Bronchial epithelial cell (primary cell): ENCODE data around the gene IL21R. TPM values are rescaled to one million over a fixed set of nuclear protein-coding genes. Genes with fewer than 3 reads are reported as not detected.
A peak's percentile ranks its signal among the peaks of the same experiment; 100 is the strongest.
"Not testable (repeated sequence)": the region's sequence is repeated elsewhere in the genome, so short reads cannot be mapped to it uniquely, and the experiment has no call there.

Source experiments
- DNase-seq: peaks from one replicate; pipeline ENCODE4 v3.0.0-alpha.2; 2010; ENCODE audit warnings: low read depth
- FAIRE-seq: peaks from 2 replicates; lab custom pipeline; 2011; peaks lifted over from hg19 to GRCh38; lab: Jason Lieb, UNC
- H3K27me3 ChIP-seq: 2 replicates; pipeline ENCODE4 v1.5.1; 2011; ENCODE audit warnings: low read length; ENCODE audit not compliant: control insufficient read depth, insufficient read depth
- H3K36me3 ChIP-seq: 2 replicates; pipeline ENCODE4 v1.5.1; 2011; ENCODE audit warnings: low read length; ENCODE audit not compliant: control insufficient read depth, insufficient read depth
- H3K4me3 ChIP-seq: 2 replicates; pipeline ENCODE4 v1.5.1; 2011; ENCODE audit warnings: mild to moderate bottlenecking, low read depth, low read length, control low read depth
- total RNA-seq: library from RNA; depleted of rRNA; stranded (reverse); fragments of >200 nt; gene quantifications from 2 replicates; pipeline ENCODE4 v1.2.1, GENCODE V29; 2014
- TF ChIP-seq, protein P1 (sequence below): IDR thresholded peaks from 2 replicates; pipeline ENCODE4 v1.5.1; 2011; ENCODE audit warnings: mild to moderate bottlenecking, moderate library complexity, low read length, control low read depth, inconsistent platforms; ENCODE audit not compliant: insufficient read depth, severe bottlenecking

The IL21R gene
- total RNA-seq, 1 donor from 2014 or later: not detected

- FAIRE-seq: no peak
- TF ChIP-seq, protein P1, sequence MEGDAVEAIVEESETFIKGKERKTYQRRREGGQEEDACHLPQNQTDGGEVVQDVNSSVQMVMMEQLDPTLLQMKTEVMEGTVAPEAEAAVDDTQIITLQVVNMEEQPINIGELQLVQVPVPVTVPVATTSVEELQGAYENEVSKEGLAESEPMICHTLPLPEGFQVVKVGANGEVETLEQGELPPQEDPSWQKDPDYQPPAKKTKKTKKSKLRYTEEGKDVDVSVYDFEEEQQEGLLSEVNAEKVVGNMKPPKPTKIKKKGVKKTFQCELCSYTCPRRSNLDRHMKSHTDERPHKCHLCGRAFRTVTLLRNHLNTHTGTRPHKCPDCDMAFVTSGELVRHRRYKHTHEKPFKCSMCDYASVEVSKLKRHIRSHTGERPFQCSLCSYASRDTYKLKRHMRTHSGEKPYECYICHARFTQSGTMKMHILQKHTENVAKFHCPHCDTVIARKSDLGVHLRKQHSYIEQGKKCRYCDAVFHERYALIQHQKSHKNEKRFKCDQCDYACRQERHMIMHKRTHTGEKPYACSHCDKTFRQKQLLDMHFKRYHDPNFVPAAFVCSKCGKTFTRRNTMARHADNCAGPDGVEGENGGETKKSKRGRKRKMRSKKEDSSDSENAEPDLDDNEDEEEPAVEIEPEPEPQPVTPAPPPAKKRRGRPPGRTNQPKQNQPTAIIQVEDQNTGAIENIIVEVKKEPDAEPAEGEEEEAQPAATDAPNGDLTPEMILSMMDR: no peak
- Histone ChIP-seq H3K4me3 (no peak overlapping the region), H3K27me3 (no peaks in the 10 kb centered on the region), H3K36me3 (no peaks in the 10 kb centered on the region)
- DNase-seq: peak; percentile 83
Measured at GRCh38 chr16:27455700-27456099, 53.7 kb downstream of the IL21R start.

DNA sequence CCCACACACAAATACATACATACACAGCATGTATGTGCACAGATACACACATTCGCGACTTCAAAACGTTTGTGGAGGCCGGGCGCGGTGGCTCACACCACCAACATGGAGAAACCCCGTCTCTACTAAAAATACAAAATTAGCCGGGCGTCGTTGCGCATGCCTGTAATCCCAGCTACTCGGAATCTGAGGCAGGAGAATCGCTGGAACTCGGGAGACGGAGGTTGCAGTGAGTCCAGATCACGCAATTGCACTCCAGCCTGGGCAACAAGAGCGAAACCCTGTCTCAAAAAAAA, 55.6 kb downstream of the IL21R start:
- not testable (repeated sequence) for FAIRE-seq, H3K4me3 ChIP-seq, DNase-seq, H3K27me3 ChIP-seq, H3K36me3 ChIP-seq

DNA sequence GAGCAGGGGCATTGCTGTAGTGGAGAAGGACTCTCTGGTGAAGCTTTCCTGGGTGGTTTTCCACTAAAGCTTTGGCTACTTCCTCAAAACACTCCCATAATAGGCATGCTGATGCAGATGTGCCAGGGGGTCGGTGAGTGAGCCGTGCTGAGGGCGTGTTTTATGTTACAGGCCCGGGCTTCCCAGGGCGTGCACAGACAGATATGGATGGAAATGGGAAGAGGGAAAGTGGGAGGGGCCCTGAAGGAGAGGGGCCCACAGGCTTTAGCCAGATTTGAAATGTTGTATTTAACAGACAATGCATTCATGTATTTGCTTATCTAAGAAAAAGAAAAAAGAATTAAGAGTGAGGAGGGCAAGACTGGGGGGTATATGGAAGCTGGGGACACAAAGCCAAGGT, 56.3 kb downstream of the IL21R start:
- TF ChIP-seq, protein P1: no peak
- Histone ChIP-seq H3K36me3 (peaks cover 4% of the 10 kb centered on the region), H3K4me3 (no peak overlapping the region), H3K27me3 (no peaks in the 10 kb centered on the region)
- DNase-seq: peak; percentile 90
- FAIRE-seq: no peak

GRCh38 chr16:27458987-27459688, 57.2 kb downstream of the IL21R start:
- Histone ChIP-seq H3K36me3 (peaks cover 4% of the 10 kb centered on the region), H3K27me3 (no peaks in the 10 kb centered on the region), H3K4me3 (no peak overlapping the region)
- DNase-seq: no peak
- TF ChIP-seq, protein P1: no peak
- FAIRE-seq: peak; percentile 7

- H3K4me3 ChIP-seq: no peak overlapping the region
- peaks cover 8% of the 10 kb centered on the region for H3K36me3 ChIP-seq
- FAIRE-seq: no peak
- no peak for DNase-seq
- H3K27me3 ChIP-seq: no peaks in the 10 kb centered on the region
- TF ChIP-seq, protein P1: no peak
Measured at GRCh38 chr16:27460213-27460612, 58.2 kb downstream of the IL21R start.

DNA sequence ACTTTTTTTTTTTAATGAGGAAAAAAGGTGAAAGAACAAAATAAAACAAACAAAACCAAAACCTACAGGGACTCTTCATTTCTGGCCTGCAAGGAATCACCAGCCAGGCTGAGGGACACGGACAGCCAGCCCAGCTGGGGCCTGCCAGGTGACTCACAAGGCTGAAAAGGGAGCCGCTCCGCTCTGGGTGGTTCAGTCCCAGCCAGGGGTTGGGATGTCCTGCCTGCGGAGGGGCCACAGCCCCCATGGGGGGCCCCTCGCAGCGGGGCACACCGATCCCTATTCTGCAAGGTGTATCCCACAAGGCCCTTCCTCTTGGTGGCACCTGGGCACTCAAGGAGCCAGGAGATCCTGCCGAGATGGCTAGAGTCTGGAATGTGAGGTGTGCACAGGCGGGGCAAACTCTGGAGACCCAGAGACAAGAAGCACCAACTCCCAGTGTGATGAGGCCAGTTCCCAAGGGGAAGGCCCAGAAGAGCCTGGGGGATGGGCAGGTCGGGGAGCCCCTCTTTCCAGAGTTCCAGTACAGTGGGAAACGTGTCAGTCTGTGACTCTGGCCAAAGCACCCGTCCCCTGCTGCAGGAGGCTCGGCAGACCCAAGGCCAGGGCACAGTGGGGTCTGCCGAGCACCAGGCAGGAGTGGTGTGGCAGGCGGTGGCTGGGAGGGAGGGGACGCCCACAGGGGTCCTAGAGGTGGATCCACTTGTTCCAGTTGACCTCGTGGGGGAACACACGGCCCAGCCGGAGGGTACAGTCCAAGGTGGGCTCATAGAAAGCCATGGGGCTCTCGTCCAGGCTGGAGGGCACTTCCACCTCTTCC, 58.9 kb downstream of the IL21R start:
- TF ChIP-seq, protein P1: no peak
- H3K4me3 ChIP-seq: no peak overlapping the region
- peaks cover 8% of the 10 kb centered on the region for H3K36me3 ChIP-seq
- DNase-seq (peak; percentile 46), FAIRE-seq (no peak)
- no peaks in the 10 kb centered on the region for H3K27me3 ChIP-seq
